HG02759 (cell line): ENCODE data around the gene TBC1D5.
A peak's percentile ranks its signal among the peaks of the same experiment; 100 is the strongest.
"Not testable (repeated sequence)": the region's sequence is repeated elsewhere in the genome, so short reads cannot be mapped to it uniquely, and the experiment has no call there.

Experiments used
- ATAC-seq: cut with Tn5 transposase; IDR thresholded peaks from one replicate; pipeline ENCODE4 v1.9.1; 2021; ENCODE audit warnings: mild to moderate bottlenecking, moderate library complexity; ENCODE audit not compliant: unreplicated experiment

Gene TBC1D5

DNA sequence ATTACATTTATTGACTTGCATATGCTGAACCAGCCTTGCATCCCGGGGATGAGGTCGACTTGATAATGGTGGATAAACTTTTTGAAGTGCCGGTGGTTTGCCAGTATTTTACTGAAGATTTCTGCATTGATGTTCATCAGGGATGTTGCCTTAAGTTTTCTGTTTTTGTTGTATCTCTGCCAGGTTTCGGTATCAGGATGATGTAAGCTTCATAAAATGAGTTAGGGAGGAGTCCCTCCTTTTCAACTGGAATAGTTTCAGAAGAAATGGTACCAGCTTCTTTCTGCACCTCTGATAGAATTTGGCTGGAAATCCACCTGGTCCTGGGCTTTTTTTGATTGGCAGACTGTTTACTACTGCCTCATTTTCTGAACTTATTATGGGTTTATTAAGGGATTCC is 250.8 kb downstream of the TBC1D5 start:
- ATAC-seq: no peak

DNA sequence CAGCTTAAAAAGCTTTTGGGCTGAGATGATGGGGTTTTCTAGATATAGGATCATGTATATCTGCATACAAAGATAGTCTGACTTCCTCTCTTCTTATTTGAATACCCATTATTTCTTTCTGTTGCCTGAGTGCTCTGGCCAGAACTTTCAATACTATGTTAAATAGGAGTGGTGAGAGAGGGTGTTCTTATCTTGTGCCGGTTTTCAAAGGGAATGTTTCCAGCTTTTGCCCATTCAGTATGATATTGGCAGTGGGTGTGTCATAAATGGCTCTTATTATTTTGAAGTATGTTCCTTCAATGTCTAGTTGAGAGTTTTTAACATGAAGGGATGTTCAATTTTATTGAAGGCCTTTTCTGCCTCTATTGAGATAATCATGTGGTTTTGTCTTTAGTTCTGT is 251.2 kb downstream of the TBC1D5 start:
- ATAC-seq: not testable (repeated sequence)

DNA sequence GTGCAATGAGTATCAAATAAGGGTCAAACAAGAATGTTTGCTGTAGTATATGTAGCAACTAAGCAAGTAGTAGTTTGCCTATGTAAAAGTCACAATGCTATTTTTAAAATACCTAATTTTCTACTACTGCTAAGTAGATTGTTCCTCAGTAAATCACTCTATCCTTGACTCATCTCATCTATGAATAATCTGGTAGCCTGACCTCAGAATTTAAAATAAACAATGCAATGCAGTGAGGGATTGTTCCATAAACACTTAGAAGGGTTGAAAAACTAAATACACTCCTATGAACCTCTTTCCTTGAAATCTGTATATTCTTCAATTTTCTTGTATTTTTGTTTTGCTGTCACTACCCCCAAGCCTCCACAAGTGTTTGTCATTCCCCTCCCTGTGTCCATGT is 253.3 kb downstream of the TBC1D5 start:
- ATAC-seq: no peak

DNA sequence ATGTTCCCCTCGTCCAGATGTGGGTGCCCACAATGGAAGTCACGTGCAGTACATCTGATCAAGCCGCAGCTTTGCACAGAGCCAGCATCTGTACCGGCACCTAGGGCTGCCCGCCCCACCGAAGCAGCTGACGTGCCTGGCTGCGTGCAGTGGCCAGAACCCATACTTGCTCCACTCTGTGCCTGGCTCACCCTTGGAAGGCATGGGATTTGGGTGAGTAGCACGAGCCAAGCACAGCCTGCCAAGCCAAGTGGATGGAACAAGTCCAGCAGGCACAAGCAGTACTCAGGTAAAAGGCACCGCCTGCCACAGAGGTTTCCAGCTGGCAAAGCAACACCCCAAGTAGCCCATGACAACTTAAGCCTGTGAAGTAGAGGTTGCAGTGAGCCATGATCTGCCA is 261.3 kb downstream of the TBC1D5 start:
- ATAC-seq: no peak

DNA sequence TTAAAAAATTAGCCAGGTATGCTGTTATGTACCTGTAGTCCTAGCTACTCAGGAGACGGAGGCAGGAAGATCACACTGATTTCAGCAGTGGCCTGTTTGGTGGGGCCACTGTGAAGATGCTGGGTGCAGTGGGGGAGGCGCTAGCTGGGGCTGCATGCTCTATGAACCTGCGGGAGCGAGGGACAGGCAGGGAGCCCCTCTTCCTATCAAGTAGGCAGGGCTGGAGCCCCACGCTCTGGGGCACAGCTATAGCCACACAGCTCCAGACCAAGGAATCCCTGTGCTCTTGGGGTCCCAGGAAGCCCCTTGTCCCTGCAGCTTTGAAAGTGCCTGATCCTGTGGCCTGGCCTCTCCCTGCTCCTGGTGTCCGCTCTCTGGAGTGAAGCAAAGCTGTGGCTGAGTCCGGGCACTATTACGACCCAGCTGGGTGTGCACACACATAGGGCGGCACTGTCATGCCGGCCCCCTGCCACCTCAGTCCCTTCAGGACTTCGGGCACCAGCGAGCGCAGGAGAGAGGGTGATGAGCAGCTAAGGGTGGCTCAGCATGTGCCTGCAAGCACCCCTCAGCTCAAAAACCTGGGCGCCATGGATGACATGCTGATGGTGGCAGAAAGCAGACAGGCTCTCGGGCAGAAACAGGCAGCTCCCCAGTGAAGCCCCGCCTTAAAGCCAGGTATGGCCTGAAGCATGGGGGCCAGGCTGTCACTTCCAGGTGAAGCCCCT is 262.6 kb downstream of the TBC1D5 start:
- no peak for ATAC-seq

DNA sequence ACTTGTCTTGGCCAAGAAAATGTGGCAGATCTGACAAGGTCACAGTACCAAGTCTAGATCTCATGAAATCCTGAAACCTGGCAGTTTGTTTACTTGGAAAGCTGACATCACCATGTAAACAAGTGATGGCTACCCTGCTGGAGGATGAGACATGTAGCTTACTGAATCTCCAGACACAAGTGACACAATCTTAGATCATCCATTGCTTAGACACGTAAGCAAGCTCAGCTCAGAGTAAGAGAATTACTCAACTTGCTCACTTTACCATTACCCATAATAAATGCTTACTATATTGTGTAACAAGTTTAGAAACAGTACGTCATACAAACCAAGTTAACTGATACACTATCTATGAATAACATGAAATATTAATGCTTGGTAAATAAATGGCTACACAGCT is 263.8 kb downstream of the TBC1D5 start:
- ATAC-seq: no peak

DNA sequence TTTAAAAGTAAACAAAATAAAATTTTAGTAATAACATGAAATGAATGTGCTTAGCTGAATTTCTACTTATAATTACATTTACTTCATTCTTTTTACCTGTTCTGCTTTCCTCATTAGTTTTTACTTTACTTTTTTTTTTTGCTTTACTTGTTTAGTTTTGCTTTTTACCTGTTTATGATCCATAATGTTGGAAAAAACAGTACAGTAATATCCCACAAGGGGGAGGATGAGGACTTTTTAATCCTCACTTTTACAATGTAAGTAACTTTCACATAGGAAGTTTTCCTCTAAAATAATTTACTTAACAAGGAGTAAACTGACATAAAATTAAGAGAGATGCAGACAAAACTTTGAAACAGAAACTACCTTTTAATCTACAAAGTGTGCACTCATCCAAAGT is 268.7 kb downstream of the TBC1D5 start:
- no peak for ATAC-seq

DNA sequence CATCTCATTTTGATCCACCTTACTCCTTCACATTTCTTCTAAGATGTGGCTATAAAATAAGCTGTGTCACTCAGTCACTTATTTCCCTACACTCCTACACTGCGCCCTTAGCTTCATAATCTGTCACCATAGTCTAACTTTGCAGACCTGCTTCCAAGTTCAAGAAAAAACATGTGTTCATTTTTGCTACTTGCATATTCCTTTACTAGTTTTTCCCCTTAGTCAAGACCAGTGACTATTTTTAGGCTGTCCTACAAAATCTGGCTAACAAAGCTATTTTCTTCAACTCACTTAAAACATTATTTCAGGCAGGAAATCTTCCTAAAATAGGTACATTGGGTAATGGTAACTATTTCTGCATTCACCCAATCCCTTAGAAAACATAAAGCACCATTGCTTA is 272.5 kb downstream of the TBC1D5 start:
- no peak for ATAC-seq

DNA sequence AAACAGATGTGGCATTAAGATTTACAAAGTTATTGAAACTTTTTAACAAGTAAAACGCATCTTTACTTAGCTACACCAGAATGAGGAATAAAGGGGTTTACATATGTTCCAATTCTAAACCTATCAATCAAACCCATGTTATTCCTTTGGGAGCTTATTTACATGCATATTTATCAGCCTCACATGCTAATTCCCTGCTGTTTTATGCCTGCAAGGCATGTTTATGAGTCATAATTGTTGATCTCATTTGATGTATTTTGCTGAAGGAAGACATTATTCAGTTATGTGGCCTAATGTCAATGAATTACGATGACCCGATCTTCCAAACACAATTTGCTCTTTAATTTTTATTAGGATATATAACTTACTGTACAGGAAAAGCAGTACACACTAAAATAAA is 272.9 kb downstream of the TBC1D5 start:
- ATAC-seq: no peak

DNA sequence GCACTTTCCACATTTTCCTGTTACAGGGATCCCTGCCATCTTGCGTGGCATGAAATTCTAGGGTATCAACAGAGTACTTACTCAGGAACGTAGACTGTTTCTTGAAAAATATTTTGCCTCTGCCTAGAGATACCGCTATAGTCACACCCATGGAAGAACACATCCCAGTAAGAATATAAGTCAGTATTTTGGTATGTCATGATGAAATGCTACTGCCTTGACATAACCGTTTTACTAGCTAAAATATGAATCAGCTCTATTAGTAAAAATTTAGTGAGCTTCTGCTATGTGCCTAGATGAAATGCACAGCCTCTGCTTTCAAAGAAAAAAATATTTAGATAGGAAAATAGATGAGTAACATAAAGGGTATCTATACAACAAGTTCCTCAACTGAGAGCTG is 276.4 kb downstream of the TBC1D5 start:
- ATAC-seq: no peak

DNA sequence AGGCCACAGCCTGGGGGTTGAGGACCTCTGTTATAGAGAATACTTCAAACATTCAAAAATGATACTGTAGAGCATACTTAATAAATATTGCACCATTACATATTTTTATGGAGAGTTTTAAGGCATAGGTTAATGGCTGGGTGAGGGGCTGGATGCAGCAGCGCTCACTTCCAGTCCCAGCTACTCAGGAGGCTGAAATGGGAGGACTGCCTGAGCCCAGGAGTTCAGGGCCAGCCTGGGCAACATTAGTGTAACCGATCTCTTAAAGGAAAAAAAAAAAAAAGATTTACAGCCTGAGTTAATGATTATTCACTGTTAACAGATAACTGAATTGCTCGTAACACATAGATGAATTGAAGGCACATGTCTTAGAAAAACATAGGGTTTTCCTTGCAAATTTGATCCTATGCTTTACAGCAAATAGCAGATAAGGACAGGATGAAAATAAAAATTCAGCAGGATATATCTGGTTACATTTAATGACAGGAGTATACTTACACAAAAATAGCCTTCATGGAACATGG is 282.9 kb downstream of the TBC1D5 start:
- ATAC-seq: no peak

DNA sequence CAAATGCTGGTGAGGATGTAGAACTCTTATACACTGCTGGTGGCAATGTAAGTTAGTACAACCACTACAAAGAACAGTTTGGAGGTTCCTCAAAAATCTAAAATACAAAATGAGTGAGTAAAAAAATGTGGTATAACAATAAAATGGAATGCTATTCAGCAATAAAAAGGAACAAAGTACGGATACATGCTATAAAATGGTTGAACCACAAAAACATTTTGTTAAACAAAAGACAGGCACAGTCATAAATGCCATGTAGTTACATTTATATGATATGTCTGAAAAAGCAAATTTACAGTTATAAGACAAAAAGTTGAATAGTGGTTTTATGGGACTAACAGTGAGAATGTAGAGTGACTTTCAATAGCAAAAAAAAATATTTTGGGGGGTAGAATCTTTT is 285.8 kb downstream of the TBC1D5 start:
- no peak for ATAC-seq

DNA sequence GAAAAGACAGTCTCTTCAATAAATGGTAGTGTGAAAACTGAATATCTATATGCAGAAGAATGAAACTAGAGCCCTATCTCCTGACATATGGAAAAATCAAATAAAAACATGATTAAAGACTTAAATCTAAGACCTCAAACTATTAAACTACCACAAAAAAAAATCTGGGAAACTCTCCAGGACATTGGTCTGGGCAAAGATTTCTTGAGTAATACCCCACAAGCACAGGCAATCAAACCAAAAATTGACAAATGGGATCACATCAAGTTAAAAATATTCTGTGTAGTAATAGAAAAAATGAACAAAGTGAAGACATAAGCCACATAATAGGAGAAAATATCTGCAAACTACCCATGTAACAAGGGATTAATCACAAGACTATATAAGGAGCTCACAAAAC is 286.4 kb downstream of the TBC1D5 start:
- no peak for ATAC-seq

DNA sequence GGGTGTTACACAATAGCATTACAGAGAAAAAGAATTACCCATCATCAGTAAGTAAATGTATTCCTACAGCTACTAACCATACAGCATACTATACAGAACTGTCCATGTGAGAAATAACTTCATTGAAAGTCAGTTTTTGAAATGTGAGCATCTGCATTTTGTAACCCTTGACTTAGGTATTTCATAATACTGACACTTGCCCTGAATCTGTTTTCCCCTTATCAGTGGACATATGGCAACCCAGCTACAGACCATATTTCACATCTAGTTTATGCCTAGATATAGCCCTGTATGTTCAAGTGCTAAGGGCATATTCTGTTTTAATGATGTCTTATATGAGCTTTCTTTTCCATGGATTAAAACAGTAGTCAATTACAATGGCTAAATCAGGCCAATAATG is 297.6 kb downstream of the TBC1D5 start:
- no peak for ATAC-seq

DNA sequence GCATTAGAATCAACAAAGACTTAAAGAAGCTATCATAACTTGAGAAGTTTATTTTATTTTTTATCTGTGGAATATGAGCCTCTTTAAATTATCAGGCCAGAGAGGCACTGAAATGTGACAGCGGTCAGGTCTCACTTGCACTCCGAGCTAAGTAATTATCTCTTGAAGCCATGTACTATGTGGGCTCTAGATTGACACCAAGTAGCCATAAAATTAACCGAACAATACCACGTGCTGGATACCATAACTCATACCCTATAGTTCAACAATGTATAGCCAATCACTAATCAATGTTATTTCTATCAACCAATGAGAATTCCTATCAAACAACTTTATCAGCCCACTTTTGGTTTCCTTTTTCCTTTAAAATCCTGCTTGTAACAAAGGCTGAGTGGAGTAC is 299.3 kb downstream of the TBC1D5 start:
- no peak for ATAC-seq

DNA sequence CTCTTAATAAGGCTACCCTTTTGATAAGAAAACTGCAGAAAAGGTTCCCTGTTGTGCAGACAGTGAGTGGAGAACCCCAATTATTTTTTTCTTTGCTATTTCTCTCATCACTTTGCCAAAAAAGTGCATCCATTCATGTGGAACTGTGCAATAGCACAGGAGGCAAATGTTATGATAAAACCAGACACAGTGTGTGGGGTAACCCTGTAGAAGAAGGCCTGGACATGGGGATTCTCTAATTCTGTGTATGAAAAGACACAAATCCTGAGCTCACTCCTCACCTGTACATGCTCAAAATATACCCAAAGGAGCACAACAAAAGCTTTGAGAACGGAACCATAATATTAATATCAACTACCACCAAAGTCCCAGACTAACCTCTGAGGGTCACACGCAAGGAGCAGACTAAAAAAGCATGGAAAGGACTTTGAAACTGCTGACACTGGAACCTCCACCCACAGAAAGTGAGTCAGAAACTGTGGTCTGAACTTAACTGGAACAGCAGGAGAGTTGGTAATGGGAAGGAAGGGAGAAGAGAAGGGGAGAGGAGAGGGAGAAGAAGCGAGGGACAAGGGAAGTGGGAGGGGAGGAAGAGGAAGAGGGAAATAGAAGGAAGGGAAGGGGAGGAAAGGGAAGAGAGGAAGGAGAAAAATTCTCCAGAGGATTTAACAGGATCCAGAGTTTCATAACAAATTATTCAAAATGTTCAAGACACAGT is 299.9 kb downstream of the TBC1D5 start:
- no peak for ATAC-seq

DNA sequence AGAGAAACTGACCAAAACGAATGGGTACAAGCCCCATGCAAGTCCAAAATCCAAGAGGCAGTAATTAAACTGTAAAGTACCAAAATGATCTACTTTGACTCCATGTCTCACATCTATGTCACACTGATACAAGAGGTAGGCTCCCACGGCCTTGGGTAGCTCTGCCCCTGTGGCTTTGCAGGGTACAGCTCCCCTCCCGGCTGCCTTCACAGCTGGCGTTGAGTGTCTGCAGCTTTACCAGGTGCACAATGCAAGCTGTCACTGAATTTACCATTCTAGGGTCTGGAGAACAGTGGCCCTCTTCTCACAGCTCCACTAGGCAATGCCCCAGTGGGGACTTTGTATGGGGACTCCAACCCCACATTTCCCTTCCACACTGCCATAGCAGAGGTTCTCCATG is 308.6 kb downstream of the TBC1D5 start:
- ATAC-seq: no peak

DNA sequence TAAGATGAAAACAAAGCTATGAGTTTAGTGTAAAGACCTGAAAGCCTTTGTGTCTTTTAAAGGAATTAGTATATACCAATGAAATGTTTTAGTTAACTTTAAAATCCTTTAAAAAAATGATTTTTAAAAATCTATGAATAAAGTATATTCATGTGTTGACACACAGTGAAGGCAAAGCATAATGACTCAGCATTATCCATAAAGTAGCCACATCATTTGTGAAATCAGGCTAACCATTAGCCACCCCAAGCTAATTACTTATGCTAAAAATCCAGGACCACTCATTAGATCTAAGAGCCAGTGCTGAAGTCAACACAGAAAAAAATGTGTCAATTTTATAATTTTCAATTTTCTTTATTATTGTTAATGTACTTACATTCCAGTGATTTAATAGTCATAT is 310.2 kb downstream of the TBC1D5 start:
- no peak for ATAC-seq

DNA sequence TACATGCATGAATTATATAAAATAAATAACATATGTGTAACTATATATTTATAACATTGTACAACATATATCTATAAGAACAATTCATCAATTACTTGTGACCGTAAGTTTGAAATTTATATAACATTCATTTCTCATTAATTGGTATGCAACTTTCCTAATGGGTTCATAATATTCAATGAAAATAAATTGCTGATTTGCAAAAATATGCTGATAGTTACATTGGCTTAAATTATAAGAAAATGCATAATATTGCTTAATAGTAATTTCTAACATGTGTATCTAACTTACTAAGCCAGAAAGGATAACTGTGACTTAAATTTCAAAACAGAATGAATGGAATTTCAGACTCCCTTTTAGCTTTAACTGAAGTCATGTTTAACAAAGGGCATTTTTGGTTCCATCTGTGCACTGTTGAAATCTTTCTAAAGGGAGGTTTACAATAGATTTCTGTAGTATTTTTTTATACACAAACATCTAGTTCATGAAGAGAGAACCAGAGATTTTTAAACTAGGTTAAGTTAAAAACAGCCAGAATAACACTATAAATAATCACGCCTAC is 310.9 kb downstream of the TBC1D5 start:
- ATAC-seq: no peak

DNA sequence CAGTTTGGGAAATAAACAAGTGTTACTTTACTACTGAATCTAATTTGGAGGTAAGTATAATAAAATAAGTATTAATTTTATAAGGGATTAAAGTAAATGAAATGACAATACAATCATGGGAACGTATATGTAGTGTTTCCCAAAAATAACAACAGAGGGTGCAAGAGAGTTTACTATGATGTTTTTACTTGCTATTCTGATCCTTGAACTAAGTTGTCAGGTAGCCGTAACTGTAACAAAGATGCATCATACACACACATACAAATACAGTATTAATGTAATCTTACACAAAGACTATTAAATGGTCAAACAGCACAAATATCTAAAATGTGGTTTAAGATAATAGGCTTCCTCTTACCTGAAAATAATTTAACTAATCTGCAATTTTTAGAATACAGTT is 311.4 kb downstream of the TBC1D5 start:
- peak; percentile 54 for ATAC-seq

DNA sequence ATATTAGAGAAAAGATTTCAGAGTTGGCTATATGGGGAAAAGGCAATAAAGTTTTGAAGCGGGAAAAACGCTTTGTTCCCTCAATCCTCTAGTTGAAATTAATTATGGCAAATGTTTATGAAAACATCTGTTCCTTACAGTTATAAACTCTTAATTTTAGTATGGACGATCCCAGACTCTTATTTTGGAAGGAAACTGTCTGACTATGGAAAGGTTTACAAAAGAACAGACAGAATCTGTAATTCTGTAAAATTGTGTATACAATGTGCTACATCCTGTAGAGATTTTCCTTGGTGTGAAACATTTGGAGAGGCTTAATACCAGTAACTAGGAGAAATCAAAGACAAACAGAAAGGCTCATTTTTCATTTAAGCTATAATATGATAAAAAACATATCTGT is 311.8 kb downstream of the TBC1D5 start:
- ATAC-seq: no peak
